GM21515 (cell line): Measurements from ENCODE around the gene PJVK.

Source experiments
- ATAC-seq: cut with Tn5 transposase; IDR thresholded peaks from one replicate; pipeline ENCODE4 v1.9.1; 2021; ENCODE audit not compliant: unreplicated experiment

Gene PJVK

DNA sequence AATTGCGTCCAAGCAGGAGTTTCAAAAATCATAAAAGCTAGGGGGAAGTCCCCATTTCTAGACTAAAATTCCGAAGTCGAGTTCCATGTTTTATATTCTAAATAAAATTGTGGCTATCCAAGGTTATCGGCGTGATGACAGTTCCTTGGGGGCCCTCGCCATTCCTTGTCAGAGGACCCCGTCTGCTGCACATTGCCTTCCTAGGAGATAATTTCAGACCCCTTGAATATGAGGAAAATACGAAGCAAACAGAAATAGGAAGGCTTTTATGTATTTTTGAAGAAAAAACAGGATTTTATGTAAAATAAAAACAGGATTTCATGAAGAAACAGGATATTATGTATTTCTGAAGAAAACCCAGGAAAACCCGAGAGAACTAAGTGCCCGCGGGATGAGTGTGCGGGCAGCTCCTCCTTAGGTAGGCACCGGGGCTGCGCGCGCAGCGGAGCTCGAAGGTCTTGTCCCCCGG lies 28.6 kb downstream of the PJVK start:
- ATAC-seq, result no peak

DNA sequence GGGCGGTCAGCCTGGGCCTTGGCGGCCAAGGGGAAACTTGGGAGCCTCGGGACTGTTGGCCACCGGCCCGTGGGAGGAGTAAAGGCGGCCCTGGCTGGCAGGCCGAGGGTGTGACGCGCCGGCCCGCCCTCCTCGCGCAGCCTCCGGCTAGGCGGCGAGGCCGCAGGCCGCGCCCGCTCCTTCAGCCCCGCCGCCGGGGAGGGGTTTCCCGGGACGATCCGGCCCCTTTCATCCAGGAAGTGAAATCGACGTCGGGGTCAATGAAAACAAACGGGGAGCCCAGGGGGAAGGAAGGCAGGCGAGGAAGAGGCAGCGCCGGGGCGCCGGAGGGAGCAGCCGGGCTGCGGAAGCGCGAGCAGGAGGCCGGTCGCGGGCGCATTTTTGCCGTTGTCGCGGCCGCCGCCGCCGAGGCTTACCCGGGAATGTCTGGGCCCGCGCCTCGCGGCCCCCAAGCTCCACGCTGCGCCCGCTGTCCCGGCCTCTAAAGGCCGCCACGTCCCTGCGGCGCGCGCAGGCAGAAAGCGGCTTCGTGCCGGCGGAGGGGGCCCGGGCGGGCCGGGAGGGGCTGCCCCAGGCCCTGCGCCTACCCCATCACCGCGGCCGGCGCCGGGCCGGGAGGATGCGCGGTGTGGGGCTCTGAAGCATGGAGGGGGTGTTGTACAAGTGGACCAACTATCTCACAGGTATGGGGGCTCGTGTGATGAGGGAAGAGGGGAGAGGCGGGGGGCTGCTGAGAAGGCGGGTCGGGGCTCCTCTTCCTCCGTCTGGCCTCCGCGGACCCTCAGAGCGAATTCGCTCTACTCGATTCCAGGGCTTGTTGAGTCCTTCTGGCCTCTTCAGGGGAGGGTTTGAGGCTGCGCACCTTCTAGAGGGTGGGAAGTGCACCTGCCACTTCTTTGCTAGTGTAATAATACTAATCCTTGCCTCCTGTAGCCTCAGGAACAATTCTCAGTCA lies 29.3 kb downstream of the PJVK start, which contains the start of gene PLEKHA3:
Gene PLEKHA3 (plus strand): TSS at position 231 of the 955 bp plus-strand sequence. CDS start 413 bp downstream, at position 644.
- ATAC-seq, result peak; percentile 69

DNA sequence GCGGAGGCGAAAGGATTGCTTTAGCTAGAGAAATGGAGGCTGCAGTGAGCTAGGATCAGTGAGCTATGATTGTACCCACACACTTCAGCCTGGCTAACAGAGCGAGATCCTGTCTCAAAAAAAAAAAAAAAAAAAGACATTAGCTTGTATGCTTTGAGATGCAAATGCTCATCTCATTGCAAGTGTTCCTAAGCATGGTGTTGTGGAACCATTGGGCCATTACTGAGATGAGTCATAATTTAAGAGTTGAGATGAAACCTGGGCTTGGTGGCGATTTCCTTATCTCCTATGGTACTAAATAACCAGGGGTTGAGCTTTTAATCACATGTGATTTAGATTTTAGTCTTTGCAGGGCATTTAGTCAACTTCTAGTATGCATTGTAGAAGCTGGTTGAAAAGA lies 31.3 kb downstream of the PJVK start:
- ATAC-seq, result peak; percentile 19

DNA sequence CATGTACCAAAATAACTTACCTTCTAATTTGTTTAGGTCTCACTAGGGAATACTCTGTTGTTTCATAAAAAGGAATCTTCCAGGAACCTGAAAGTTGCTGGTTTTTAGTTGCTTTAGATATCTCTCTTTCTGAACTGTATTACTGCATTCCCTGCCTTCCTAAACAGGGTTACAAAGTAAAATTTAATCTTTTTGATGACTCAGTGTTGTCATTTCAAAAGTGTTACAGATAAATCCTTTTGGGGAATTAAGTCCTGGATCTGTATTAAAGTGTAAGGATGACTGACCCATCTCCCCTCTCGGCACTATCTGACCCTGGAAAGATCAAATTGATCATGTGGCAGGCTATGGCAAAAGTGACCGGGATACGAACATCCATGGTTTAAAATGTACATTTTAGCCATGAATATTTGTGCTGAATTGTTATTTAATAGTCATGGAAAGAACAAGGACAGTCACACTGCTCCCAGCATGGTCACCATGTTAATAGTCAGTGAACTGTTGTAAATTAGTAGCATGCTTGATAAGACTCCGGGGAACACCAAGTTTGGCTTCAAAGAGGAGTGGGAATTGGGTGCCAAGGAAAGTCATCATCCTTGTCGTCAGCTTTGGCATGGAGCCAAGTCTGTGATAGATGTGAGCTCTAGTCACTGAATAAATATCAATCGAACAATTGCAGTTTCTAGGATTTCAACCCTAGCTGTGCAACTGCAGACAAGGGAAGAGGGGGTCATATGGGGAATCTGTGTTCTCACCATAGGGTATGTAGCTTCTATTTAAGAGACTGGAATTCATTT lies 33.3 kb downstream of the PJVK start:
- no peak for ATAC-seq

DNA sequence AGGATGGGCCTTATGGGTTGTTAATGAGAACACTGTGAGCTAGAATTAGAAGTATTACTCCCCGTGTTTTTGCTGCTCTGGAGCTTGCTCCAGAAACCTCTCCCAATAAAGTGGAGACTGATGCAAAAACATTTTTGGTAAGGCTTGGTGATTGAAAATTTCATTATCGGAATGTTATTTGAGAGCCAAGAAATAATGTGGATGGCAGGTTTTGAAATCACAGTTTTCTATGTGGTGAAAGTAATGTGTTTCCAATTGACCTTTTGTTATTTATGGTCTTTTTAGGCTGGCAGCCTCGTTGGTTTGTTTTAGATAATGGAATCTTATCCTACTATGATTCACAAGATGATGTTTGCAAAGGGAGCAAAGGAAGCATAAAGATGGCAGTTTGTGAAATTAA lies 34.2 kb downstream of the PJVK start:
- ATAC-seq, result no peak

DNA sequence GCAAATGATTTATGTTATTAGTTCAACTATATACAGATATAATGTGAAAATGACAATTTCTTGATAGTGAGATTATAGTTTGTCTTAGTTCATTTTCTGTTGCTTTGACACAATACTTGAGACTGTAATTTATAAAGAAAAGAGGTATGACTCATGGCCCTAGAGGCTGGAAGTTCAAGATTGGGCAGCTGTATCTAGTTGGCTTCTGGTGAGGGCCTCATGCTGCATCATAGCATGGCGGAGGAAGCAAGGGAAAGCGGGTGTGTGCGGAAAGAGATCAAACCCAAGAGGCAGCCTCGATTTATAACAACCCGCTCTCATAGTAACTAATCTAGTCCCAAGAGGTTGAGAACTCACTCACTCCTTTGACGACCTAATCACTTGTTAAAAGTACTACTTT lies 40.4 kb downstream of the PJVK start:
- no peak for ATAC-seq

DNA sequence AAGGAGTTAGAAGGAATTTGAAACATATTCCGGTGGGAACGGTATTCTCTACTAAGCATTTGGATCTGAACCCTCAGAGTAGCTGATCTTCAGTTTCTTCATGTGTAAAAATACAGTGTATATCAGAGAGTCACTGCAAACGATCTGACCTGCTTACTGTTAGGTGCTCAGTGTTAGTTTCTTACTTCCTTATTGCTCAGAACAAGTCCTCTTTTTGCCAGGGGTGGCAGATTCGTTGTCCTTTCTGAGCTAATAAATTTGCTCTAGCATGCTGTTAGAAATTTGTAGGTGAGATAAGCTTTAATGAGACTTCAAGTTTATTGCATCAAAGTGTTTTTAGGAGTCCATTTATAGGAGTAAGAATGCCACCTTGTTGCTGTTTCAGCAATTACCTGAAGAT lies 44.9 kb downstream of the PJVK start:
- no peak for ATAC-seq

DNA sequence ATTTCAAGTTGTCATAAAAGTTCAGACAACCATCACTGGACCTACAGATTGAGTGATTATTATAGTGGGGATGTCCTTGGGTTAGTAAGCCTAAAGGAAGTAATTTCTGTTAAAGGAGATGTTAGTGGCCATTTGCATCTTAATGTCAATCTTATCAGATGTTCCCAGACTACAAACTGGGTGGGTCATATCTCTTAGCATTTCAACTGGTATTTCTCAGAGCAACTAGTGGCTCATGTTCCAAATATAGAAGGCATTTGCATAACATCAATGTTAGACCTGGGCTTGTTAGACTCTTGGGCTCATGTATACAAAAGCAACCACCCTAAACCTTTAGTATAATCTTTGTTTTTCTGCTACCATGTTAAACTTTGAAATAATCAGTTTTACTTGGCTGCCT lies 47.0 kb downstream of the PJVK start:
- ATAC-seq, result peak; percentile 53

DNA sequence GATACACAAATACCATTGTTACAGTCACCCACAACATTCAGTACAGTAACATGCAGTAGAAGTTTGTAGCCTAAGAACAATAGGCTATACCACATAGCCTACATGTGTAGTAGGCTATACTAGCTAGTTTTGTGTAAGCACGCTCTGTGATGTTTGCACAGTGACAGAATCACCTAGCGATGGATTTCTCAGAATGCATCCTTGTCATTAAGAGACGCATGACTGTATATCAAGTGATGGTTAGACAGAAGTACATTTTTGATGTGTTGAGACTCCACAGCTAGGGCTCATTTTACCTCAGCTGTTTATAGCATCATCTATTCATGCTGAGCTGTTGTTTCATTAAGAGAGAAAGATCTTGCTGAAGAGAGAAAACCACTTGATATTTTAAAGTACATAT lies 48.5 kb downstream of the PJVK start:
- no peak for ATAC-seq

DNA sequence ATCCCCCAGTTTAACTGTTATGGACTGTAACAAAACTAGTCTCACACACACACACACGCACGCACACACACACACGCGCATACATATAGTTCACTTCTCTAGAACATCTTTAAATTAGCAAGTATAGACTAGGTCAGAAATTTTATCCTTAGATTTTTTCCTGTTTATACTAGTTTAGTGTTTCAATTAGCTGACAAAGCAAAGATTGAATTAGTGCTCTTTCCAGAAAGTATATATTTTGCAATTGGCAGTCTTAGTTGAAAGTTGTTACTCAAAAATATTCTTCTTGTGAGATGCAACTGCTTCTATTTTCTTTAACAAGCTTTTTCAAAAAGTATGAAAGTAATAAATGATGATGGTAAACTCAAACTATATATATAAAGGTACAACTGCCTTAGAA lies 51.6 kb downstream of the PJVK start:
- no peak for ATAC-seq

DNA sequence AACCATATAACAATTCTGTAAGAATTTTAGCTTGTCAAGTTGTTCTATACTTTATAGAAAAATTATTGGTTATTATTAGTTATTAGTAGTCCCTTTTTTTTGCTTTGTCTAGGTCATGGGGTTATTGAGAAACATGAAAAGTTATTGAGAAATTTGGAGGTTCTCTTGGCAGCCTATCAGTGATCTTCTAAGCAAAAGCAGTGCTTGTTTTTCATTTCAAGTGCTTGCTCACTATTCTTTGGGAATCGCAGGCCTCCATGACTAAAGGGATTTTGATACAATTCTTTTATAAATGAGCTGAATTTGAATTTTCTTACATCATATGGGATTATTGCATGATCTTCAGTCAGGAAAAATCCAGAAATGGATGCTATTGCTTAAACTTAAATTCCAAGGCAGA lies 54.9 kb downstream of the PJVK start:
- no peak for ATAC-seq

DNA sequence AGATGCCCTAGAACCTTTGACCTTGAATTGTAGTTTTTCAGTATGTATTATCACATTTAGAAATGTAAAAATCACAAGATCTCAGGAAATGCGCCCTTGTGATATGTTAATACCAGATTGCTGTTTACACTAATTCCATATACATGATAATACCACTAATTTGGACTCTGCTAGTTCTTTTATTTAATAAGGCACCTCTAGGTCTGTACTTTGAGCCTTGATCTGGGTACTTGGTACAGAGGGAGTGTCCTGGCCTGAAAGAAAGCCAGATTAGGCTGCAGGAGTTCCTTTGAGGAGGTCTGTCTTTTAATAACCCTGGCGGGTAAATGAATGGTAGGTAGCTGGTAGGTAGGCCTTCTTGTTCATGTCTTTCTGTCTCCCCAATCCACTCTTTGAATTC lies 55.3 kb downstream of the PJVK start:
- ATAC-seq, result no peak

DNA sequence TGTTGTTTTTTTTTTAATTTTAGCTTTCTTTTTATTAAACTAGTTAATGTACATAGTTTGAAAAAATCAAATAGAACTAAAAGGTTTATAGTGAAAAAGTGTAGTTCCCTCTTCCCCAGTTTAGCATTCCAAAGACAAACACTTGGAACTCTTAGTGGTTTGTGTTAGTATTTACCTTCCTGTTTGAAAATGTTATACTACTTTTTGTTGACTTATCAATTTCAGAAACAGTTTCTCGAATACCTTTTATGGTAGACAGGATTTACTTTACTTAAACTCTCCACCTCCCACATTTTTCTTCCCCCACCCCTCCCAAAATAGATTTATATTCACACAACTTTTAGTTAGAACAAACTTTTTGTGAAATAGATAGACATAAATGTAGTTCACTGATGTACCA lies 55.8 kb downstream of the PJVK start:
- ATAC-seq, result no peak

DNA sequence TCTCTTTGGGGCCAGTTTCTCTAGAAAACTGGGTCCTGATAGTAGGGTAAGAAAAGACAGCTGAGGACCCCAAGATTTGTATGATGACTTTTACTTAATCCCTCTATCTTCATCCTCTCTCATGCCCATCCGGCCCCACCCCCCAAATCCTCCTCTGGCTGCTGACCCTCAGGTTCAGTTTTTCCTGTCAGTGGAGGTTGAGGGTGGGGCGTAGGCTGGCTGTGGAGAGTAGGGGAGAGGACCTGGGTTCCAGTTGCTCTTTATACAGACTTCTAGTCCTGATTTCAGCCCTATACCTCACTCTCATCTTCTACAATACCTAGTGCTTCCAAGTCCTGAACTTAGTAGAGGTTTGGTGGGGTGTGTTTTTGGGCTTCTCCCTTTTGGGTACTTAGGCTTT lies 57.5 kb downstream of the PJVK start:
- ATAC-seq, result no peak

DNA sequence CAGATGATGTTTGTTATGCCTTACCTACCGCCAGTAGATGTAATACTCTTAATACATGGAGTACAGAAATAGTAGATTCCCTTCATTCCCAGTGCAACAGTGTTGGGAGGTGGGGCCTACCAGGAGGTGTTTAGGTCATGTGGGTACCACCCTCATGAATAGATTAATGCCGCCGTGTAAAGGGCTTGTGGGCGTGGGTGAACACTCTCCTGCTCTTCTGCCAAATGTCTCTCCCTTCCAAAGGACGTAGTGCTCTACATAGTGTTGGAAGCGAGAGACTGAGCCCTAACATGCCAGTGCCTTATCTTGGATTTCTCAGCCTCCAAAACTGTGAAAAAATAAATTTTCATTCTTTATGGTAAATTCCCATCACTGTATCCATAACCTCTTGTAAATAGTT lies 59.2 kb downstream of the PJVK start:
- no peak for ATAC-seq
